CD1c-positive myeloid dendritic cell (primary cell): ENCODE results near the gene ZBTB22.
"Not testable (repeated sequence)": the region's sequence is repeated elsewhere in the genome, so short reads cannot be mapped to it uniquely, and the experiment has no call there.

ENCODE experiments used
- DNase-seq: peaks from one replicate; pipeline ENCODE4 v3.0.0-alpha.2; 2016; ENCODE audit errors: extremely low spot score

ZBTB22 gene, protein sequence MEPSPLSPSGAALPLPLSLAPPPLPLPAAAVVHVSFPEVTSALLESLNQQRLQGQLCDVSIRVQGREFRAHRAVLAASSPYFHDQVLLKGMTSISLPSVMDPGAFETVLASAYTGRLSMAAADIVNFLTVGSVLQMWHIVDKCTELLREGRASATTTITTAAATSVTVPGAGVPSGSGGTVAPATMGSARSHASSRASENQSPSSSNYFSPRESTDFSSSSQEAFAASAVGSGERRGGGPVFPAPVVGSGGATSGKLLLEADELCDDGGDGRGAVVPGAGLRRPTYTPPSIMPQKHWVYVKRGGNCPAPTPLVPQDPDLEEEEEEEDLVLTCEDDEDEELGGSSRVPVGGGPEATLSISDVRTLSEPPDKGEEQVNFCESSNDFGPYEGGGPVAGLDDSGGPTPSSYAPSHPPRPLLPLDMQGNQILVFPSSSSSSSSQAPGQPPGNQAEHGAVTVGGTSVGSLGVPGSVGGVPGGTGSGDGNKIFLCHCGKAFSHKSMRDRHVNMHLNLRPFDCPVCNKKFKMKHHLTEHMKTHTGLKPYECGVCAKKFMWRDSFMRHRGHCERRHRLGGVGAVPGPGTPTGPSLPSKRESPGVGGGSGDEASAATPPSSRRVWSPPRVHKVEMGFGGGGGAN

DNA sequence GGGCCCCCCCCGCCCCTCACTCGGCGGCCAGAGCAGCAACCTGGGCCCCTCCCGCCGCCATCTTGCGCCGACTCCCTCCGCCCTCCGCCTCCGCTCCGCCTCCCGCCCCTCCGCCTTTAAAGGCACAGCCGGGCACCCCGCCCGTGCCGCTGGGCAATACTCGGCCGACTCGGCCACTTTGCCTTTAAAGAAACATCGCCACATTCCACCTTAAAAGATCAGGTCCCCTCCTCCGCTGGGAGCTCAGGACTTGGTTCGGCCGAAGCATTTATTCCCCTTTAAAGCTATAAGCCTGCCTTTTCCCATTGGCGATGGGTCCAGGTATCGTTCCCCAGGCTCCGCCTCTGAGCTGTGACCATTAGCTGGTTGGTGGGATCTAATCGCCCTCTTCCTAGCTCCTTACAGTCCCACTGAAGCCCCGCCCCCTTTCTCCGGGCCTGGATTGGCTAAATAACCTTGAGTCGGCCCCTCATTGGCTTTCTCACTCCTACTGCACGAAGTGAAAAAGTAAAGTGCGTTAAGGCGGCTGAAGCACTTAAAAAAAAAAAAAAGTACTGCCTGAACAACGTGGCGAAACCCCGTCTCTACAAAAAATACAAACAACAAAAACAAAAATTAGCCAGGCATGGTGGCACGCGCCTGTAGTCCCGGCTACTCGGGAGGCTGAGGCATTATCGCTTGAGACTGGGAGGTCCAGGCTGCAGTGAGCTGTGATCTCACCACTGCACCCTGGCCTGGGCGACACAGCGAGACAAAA is at the start of gene ZBTB22:
TSS of gene ZBTB22 (minus strand) at position 76 of the 757 bp plus-strand sequence. CDS start 828 bp downstream, outside the sequence.
- peak; percentile 98 for DNase-seq

- DNase-seq = no peak
These were observed 49.6 kb upstream of the ZBTB22 start for GRCh38 chr6:33367009-33367714.

DNA sequence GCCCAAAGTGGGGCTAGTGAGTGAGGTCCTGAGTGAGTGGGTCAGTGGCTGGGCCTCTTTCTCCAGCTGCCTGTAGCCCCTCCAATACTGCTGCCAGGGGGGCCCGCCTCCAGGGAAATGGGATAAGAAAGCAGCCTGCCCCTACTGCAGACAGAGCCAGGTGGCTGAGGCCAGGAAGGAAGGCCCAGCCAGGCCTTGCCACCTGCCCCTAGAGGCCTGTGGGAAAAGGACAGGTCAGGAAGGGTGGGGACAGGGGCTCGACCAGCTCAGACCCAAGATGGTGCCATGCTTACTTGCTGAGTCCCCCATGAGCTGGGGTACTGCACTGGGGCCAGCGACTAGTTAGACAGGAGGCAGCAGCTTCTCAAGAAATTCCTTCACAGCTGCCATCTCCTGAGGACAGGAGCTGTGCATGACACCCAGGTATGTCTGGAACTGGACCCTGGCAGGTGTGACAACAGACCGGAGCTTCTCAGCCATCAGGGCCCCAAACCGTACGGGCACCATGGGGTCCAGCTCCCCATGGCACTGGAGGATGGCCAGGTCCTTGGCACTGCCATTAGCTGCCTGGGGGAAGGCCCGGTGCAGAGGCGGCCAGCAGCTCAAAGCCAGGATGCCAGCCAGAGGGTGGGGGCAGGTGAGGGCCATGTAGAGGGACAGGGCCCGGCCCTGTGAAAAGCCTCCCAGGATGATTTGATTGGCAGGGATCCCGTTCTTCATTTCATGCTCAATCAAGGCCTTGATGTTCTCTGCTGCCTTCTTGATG is 47.8 kb upstream of the ZBTB22 start:
- DNase-seq = not testable (repeated sequence)

GRCh38 chr6:33364475-33365205 is 47.1 kb upstream of the ZBTB22 start:
- not testable (repeated sequence) for DNase-seq

DNA sequence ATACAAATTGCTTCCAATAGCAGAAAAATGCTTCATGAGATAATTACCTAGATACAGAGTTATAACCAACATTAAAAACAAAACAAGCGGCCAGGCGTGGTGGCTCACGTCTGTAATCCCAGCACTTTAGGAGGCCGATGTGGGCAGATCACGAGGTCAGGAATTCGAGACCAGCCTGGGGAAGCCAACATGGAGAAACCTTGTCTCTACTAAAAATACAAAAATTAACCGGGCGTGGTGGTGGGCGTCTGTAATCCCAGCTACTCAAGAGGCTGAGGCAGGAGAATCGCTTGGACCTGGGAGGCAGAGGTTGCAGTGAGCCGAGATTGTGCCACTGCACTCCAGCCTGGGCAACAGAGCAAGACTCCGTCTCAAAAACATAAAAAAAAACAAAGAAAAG is 45.9 kb upstream of the ZBTB22 start:
- DNase-seq = not testable (repeated sequence)

GRCh38 chr6:33359331-33359730 is 41.8 kb upstream of the ZBTB22 start:
- no peak for DNase-seq

- not testable (repeated sequence) for DNase-seq
These were observed 39.8 kb upstream of the ZBTB22 start for GRCh38 chr6:33357160-33357871.

GRCh38 chr6:33356295-33356694 is 38.8 kb upstream of the ZBTB22 start:
- DNase-seq = no peak

DNA sequence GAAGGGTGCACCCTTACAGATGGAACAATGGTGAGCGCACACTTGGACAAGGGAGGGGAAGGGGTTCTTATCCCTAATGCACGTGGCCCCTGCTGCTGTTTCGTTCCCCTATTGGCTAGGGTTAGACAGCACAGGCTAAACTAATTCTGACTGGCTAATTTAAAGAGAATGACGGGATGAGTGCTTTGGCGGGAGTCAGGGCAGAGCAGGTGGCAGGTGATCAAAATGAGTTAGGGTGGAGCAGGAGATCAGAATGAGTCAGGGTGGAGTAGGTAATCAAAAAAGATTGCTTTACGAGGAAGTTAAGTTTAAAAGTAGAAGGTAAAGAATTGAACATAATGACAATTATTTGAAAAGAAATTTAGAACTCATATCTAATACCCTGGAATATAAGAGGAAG is 38.3 kb upstream of the ZBTB22 start:
- not testable (repeated sequence) for DNase-seq

DNA sequence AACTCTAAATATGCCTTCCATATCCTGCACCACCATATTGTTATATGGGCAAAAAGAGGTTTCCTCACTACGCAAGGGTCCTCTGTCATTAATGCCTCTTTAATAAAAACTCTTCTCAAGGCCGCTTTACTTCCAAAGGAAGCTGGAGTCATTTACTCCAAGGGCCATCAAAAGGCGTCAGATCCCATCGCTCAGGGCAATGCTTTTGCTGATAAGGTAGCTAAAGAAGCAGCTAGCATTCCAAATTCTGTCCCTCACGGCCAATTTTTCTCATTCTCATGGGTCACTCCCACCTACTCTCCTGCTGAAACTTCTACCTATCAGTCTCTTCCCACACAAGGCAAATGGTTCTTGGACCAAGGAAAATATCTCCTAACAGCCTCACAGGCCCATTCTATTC is 30.3 kb upstream of the ZBTB22 start:
- DNase-seq = no peak

DNA sequence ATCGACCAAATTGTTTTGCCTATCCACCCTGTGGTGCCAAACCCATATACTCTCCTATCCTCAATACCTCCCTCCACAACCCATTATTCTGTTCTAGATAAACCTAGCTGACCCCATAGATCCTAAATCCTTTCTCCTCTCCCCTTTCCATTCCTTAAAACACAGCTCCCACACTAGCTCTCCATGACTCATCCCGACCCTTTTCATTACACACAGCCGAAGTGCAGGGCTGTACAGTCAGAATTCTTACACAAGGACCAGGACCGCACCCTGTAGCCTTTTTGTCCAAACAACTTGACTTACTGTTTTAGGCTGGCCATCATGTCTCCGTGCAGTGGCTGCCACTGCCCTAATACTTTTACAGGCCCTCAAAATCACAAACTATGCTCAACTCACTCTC is 29.4 kb upstream of the ZBTB22 start:
- DNase-seq = not testable (repeated sequence)

DNA sequence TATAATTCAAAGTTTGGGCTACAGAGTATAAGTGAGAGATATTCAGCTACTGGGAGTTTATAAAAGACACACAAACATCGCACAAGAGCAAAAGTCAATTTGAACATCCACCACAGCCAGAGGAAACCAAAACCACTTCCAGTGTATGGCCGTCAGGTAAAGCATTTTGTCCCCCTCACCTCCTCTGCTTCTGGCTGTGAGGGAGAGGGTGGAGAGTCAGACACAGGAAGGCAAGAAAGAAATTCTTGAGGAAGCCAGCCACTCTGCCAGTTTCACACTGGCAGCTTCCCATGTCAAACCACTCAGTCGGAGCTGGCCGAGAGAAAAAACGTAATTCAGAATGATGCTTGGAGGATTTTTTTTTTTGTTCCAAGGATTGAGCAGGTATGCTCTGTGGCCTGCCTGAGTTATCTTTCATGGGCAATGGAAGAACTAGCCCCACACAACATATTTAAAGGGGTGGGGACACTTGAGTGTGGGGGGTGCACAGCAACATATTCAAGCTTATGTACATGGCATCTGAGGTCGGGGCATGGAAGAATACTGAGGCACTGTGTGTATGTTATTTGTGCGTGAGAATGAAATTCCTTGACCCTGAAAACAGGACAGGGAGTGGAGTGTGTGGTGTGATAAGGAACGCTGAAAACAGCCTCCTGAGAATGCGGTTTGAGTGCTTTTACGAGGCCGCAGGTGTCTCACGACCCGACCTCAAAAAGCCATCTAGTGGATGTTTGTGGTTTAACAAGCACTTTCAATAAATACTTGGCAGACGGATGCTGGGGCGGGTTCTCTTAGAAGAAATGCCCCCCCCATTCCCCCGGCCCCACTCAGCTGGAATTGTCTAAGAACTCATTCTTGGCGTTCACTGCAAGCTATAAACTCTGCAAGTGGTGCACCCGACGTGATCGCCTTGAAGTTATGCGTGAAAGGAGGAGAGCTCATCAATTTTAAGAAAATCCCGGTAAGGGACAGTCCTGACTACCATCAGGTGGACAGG is 27.5 kb upstream of the ZBTB22 start:
- DNase-seq = peak; percentile 83

DNA sequence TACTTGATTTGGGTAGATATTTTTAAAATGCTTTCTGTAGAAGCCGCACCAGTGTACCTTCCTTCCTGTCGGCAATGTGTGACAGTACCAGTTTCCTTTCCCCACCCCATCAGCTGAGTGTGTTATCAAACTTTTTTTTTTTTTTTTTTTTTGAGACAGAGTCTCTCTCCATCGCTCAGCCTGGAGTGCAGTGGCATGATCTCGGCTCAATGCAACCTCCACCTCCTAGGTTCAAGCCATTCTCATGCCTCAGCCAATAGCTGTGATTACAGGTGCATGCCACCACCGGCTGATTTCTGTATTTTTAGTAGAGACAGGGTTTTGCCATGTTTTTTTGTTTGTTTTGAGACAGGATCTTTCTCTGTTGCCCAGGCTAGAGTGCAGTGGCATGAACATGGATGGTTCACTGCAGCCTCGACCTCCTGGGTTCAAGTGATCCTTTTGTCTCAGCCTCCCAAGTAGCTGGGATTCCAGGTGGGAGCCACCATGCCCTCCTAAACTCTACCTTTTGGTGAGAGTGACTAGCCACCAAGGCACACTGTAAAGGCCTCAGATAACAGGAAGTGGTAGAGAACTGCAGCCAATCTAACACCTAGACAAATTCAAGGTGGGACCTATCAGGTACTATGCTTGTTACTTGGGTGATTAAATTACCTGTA is 26.5 kb upstream of the ZBTB22 start:
- DNase-seq = peak; percentile 58

GRCh38 chr6:33343606-33343952 is 26.0 kb upstream of the ZBTB22 start:
- not testable (repeated sequence) for DNase-seq

DNA sequence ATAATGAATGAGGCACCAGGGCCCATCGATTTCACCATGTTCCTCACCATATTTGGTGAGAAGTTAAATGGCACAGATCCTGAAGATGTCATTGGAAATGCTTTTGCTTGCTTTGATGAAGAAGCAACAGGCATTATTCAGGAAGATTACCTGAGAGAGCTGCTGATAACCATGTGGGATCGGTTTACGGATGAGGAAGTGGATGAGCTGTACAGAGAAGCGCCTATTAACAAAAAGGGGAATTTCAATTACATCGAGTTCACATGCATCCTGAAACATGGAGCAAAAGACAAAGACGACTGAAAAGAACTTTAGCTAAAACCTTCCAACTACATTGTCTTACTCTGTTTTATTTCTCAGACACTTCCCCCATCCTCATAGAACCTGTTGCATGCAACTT is 21.6 kb upstream of the ZBTB22 start:
- DNase-seq = no peak

DNA sequence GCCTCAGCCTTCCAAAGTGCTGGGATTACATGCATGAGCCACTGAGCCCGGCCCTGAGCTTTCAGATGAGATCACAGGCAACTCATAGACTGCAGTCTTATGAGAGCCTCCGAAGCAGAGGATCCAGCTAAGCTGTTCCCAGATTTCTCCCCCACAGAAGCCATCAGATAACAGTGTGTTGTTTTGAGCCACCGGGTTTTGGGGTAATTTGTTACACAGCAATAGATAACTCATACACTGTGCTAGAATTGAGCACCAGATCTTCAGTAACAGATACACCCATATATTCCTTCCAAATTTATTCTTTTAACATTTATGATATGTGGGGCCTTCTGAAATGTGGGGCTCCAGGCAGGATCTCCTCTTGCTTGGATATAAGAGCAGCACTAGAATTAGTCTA is 19.0 kb upstream of the ZBTB22 start:
- DNase-seq = no peak

DNA sequence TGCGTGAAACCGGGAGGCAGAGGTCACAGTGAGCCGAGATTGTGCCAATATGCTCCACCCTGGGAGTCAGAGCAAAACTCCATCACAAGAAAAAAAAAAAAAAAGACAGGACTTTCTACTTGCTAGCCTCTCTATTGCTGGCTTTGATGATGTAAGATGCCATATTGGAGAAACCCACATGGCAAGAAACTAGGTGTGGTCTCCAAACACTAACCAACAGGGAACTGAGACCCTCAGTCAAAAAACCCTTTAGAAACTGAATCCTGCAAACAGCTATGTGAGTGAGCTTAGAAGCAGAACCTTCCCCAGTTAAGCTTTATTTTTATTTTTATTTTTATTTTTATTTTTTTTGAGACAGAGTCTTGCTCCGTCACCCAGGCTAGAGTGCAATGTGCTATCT is 18.4 kb upstream of the ZBTB22 start:
- no peak for DNase-seq

GRCh38 chr6:33333666-33334065 is 16.1 kb upstream of the ZBTB22 start:
- no peak for DNase-seq
